NCI-H146 treated with DMSO at 0.1 percent for 48 hours (cell line): ENCODE results near the gene PSMC3.

ENCODE experiments used
- DNase-seq: peaks from one replicate; lab custom pipeline; 2025; ENCODE audit not compliant: unreplicated experiment; lab: John Stamatoyannopoulos, UW

PSMC3 gene

GRCh38 chr11:47377571-47378009, 48.6 kb downstream of the PSMC3 start:
- DNase-seq, result no peak

- no peak for DNase-seq
Measured at GRCh38 chr11:47376525-47377371, 49.5 kb downstream of the PSMC3 start.

GRCh38 chr11:47376107-47376524, 50.1 kb downstream of the PSMC3 start:
- DNase-seq, result no peak

- no peak for DNase-seq
Measured at GRCh38 chr11:47375546-47376085, 50.6 kb downstream of the PSMC3 start.

GRCh38 chr11:47375020-47375419, 51.2 kb downstream of the PSMC3 start:
- no peak for DNase-seq

- DNase-seq, result no peak
Measured at GRCh38 chr11:47374720-47375019, 51.6 kb downstream of the PSMC3 start.

GRCh38 chr11:47373876-47374719, 52.1 kb downstream of the PSMC3 start:
- no peak for DNase-seq

GRCh38 chr11:47372422-47372821, 53.8 kb downstream of the PSMC3 start:
- DNase-seq, result no peak

GRCh38 chr11:47369676-47370075, 56.6 kb downstream of the PSMC3 start:
- DNase-seq, result no peak
